Fibroblast of mammary gland (primary cell): ENCODE results near the gene PDE6H.
A peak's percentile ranks its signal among the peaks of the same experiment; 100 is the strongest.

ENCODE experiments used
- DNase-seq: peaks from one replicate; pipeline ENCODE4 v3.0.0-alpha.2; 2010; ENCODE audit warnings: low read depth
- H3K4me3 ChIP-seq: 2 replicates; pipeline ENCODE4 v1.5.1; 2011; ENCODE audit warnings: low read depth, mild to moderate bottlenecking, low read length, moderate library complexity; ENCODE audit not compliant: control insufficient read depth
- CTCF ChIP-seq: conservative IDR thresholded peaks from 2 replicates; pipeline ENCODE4 v1.5.1; 2011; ENCODE audit warnings: low read depth, low read length, inconsistent platforms; ENCODE audit not compliant: control insufficient read depth, insufficient read depth

The PDE6H gene

GRCh38 chr12:14988035-14988434 is 15.2 kb downstream of the PDE6H start:
- no peak for TF ChIP-seq CTCF
- no peak overlapping the region for H3K4me3 ChIP-seq
- DNase-seq: no peak

GRCh38 chr12:14989790-14990189 is 16.9 kb downstream of the PDE6H start:
- H3K4me3 ChIP-seq: no peak overlapping the region
- DNase-seq: no peak
- no peak for TF ChIP-seq CTCF

GRCh38 chr12:14991069-14991468 is 18.2 kb downstream of the PDE6H start:
- H3K4me3 ChIP-seq: no peak overlapping the region
- TF ChIP-seq CTCF: no peak
- no peak for DNase-seq

- H3K4me3 ChIP-seq: no peak overlapping the region
- DNase-seq: no peak
- no peak for TF ChIP-seq CTCF
These were observed 19.8 kb downstream of the PDE6H start for GRCh38 chr12:14992673-14993072.

GRCh38 chr12:14993117-14993516 is 20.3 kb downstream of the PDE6H start:
- TF ChIP-seq CTCF: no peak
- no peak overlapping the region for H3K4me3 ChIP-seq
- DNase-seq: no peak

- peak; percentile 55 for DNase-seq
- no peak for TF ChIP-seq CTCF
These were observed 20.9 kb downstream of the PDE6H start for GRCh38 chr12:14993537-14994266.

GRCh38 chr12:14994610-14995009 is 21.8 kb downstream of the PDE6H start:
- TF ChIP-seq CTCF: no peak
- no peak overlapping the region for H3K4me3 ChIP-seq

More at GRCh38 chr12:14993537-14994266, 20.9 kb downstream of the PDE6H start:
- no peak overlapping the region for H3K4me3 ChIP-seq

More at GRCh38 chr12:14994610-14995009, 21.8 kb downstream of the PDE6H start:
- DNase-seq: no peak
